Stimulated activated CD8-positive, alpha-beta memory T cell treated with anti-CD3 and anti-CD28 coated beads, Interleukin-12 subunit alpha, Interleukin-12 subunit beta, amount 100 ng/mL, for 1 hour (primary cell): ENCODE results near the gene CCN5.
"Not testable (repeated sequence)": the region's sequence is repeated elsewhere in the genome, so short reads cannot be mapped to it uniquely, and the experiment has no call there.

Experiments used
- DNase-seq: peaks from one replicate; pipeline ENCODE4 v3.0.0-alpha.2; 2020; ENCODE audit warnings: low read depth

The CCN5 gene

GRCh38 chr20:44758247-44759101 is 43.3 kb downstream of the CCN5 start:
- DNase-seq, result no peak

DNA sequence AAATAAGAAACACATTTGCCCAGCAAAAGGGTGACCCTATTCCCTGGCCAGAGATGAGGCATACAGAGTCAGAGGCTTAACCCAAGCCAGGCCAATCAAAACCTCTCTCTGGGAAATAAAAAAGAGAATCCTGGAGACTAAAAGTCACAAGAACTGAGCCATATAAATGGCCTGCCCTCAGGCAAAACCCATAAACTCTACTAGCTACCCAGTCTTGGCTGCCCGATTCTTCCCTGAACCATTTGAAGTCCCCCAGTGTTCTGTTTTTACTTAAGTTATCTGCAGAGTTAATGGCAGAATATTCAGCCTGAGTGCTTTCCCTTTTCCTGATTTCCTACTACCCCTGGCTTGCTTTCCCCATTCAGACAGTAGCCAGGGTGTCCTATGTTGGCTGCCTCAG is 44.4 kb downstream of the CCN5 start:
- no peak for DNase-seq

DNA sequence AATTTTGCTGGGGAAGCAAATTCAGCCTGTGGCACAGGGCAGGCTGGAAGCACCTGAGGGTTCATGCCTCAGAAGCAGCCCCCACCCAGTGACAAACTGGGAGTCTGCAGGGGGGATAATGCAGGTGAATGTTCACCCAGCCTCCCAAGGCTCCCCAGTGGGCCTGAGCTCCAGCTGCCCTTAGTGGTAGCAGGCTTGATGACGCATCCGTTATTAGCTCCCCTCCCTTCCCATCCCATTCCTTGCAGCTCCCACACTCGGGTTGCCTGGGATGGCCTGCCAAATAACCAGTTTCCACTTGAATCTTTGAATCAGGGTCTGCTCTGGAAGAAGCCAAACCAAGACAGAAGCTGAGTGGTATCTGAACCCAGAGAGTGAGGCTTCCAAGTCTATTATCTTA is 46.3 kb downstream of the CCN5 start:
- DNase-seq, result no peak

DNA sequence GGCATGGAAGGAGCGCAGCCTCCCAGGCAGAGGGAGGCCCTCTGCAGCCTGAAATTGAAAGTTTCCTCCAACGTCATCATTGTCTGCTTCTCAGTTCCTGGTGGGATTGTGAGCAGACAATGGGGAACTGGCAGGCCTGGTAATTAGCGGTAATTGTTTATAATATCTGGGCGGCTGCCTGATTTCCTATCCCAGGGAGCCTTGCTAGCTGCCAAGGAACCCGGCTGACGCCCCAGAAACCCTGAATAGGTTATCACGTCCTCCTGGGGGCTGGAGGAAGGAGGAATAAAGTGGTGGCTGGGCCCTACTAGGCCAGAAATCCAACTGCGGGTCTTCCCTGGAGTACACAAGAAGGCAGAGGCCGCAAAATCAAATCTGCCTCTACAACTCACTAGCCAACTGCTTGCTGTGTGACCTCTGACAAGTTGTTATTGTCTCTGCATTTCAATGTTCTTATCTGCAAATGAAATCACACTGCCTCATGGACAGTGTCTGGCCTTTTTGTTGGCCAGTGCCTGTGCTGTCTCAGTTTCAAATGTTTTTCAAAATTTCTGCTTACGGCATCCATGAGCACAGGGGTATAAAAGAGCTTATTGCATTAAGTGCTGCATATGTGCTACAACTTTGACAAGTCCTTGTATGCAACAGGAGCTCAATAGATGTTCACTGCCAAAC is 47.4 kb downstream of the CCN5 start:
- DNase-seq, result no peak

- DNase-seq, result not testable (repeated sequence)
Observed at GRCh38 chr20:44763798-44764197, 48.6 kb downstream of the CCN5 start.

DNA sequence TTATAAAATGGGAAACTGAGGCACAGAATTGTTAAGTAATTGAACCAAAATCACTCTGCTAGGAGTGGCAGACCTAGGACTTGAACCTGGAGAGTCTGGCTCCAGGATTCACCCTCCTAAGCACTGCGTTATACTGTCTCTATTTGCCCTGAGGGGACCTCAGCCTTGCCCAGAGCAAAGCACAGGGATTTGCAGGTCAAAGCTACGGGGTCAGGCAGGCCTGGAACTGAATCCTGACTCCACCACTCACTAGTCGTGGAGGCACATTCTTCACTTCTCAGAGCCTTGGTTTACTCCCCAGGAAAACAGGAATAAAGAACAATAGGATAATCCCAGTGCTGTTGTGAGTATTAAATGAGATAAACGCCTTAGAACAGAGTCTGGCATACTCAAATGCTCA is 49.9 kb downstream of the CCN5 start:
- DNase-seq, result no peak

DNA sequence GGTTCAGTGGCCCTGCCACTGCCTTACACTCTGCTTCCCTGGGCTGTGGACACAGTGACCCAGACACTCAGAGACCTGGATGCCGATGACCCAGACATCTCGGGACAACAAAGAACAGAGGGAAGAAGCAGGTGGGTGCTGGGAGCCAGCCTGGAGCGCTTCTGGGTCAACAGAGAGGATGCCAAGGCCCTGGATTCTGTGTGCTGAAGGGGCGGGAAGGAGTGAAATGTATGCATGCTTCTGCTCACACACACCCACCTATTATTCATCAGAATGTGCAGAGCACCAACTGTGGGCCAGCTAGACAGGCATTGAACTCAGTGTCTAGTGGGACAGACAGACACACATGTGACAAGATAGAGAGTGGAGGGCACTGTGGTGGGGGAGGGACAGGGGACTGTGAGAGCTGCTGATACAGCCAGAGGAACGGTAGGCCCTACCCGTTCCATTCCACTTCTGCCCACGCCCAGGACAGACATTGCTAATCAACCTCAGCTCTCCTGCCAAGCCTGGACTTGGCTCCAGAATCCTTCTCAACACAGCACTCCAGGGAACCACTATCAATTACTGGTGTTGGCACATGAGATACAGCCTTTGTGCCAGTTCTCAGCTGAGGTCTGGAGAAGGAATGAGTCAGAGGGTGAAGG is 50.7 kb downstream of the CCN5 start:
- no peak for DNase-seq

- DNase-seq, result no peak
Observed at GRCh38 chr20:44768256-44768655, 53.1 kb downstream of the CCN5 start.

DNA sequence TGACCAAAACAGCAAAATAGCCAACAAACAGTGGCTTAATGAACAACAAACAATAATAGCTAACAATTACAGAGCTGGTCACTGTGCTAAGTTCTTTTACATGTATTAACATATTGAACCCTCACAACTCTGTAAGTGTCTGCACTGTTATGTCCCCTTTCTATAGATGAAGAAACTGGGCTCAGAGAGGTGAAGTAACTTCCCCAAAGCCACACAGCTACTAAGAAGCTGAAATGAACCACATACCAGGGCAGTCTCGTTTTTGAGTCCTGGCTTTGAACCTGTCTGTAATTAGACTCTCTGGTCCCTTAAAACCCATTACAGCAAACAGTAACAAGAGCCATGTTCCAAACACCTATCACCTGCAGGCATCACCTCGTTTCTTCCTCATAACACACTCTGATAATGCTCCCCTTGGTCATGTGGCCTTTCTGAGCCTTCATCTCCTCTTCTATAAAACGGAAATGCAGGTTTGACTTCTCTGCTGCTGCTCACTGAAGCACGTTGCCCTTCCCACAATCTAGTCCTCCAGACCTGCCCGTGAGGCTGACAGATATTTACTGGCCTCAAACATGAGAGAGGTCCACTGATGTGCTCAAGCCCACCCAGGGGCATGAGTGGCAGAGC is 53.8 kb downstream of the CCN5 start:
- no peak for DNase-seq

DNA sequence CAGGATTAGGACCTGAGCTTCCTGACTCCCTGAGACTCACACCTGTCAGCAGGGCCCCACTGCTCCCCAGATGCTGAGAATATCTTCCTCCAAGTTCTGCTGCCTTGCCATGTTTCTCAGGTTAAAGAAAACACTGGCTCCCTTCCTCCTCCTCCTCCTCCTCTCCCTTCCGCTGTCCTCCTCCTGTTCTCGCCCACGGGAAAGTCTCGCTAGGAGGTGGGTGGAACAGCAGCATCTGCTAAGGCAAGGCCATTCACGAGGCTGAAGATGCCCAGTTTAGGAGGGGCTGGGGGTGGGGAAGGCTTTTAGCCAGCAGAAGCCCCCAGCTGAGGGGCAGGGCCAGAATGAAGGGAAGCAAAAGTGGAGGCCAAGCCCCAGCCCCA is 54.3 kb downstream of the CCN5 start:
- DNase-seq, result no peak

- DNase-seq, result no peak
Observed at GRCh38 chr20:44770484-44771171, 55.5 kb downstream of the CCN5 start.

GRCh38 chr20:44771172-44771535 is 56.0 kb downstream of the CCN5 start:
- DNase-seq, result no peak

DNA sequence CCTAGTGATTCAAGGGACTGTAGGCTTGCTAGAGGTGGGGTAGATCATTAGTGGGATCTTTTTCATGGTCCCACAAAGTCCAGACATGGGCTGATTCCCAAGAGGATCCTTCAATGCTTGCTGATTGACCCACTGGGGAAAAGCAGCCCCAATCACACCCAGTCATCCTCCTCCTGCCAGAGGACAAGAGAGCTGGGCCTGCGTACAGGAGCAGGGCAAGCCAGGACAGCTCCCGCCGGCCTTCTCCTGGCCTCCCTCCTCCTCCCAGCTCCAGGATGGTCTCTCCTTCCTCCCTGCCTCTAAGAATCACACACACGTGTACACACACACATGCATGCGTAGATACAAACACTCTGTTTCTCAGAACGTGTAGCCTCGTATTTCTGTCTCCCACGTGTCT is 57.5 kb downstream of the CCN5 start:
- DNase-seq, result no peak

GRCh38 chr20:44773070-44773829 is 58.1 kb downstream of the CCN5 start:
- no peak for DNase-seq

DNA sequence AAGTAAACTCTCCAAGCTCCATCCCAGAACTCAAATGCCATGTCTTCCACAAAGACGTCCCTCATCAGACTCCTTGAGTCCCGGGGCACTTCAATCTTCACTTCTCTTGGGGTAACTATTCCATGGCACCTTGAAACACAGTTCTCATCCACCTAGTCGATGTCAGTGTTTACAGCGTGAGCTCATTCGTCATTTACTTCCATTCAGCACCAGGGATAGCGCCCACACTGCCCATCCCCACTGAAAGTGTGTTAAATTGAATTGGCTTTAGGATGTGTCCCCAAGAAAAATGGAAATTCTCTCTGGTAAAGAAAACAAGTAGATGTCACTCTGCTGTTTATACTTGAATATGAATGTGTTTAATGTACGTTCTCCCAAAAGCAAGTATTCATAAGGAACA is 61.8 kb downstream of the CCN5 start:
- DNase-seq, result no peak
